GM19468 (cell line): Measurements from ENCODE around the gene FLNC.
A peak's percentile ranks its signal among the peaks of the same experiment; 100 is the strongest.

ENCODE experiments used
- ATAC-seq: cut with Tn5 transposase; IDR thresholded peaks from one replicate; pipeline ENCODE4 v1.9.1; 2021; ENCODE audit warnings: mild to moderate bottlenecking, moderate library complexity, moderate number of reproducible peaks; ENCODE audit not compliant: unreplicated experiment; ENCODE audit errors: extremely low read depth

The FLNC gene

GRCh38 chr7:128859232-128860157, 29.3 kb downstream of the FLNC start:
- no peak for ATAC-seq

GRCh38 chr7:128860158-128861073, 30.2 kb downstream of the FLNC start:
- no peak for ATAC-seq

GRCh38 chr7:128861957-128862570, 31.9 kb downstream of the FLNC start:
- ATAC-seq: no peak

GRCh38 chr7:128862571-128863432, 32.6 kb downstream of the FLNC start, which contains the start of gene ATP6V1F:
Gene ATP6V1F (plus strand): TSS chr7:128862856. CDS start chr7:128862905, 49 bp downstream.
- ATAC-seq: peak; percentile 79

- no peak for ATAC-seq
These were observed 33.3 kb downstream of the FLNC start for GRCh38 chr7:128863433-128863989.

GRCh38 chr7:128865303-128865702, 35.1 kb downstream of the FLNC start:
- no peak for ATAC-seq

- ATAC-seq: no peak
These were observed 36.0 kb downstream of the FLNC start for GRCh38 chr7:128865996-128866877.

GRCh38 chr7:128867241-128867640, 37.0 kb downstream of the FLNC start:
- ATAC-seq: no peak

GRCh38 chr7:128867842-128868623, 37.8 kb downstream of the FLNC start:
- ATAC-seq: no peak

- ATAC-seq: no peak
These were observed 38.5 kb downstream of the FLNC start for GRCh38 chr7:128868624-128869137.

GRCh38 chr7:128869138-128869943, 39.1 kb downstream of the FLNC start:
- ATAC-seq: no peak

- no peak for ATAC-seq
These were observed 39.7 kb downstream of the FLNC start for GRCh38 chr7:128869944-128870285.

GRCh38 chr7:128871050-128871449, 40.8 kb downstream of the FLNC start:
- no peak for ATAC-seq

GRCh38 chr7:128872394-128872824, 42.2 kb downstream of the FLNC start:
- no peak for ATAC-seq

- no peak for ATAC-seq
These were observed 43.0 kb downstream of the FLNC start for GRCh38 chr7:128873234-128873633.
